ENCODE measurements around the gene SIRT7.

DNA sequence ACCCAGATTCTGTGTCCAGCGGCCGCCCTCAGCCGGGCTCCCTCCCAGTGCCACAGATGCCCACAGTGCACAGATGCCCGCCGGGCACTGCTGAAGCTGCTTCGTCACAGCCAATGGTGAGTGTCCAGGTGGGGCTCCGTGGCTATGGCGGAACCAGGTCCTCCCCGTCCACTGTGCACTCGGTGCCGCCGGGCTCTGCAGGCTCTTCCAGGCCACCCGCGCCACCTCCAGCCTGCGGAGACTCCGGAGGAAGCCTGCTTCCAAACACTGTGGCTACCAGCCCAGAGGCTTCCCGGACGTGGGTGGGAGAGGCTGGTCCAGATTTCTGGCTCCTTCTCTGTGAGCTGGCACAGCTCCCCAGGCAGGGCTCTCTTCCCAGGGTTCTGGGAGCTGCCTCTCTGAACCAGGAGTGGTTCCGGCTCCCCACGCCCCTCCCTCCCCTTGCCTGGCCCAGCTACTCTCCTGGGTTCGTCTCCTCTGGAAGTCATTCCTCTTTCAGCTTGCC, 22.0 kb upstream of the SIRT7 start:
- TF ChIP-seq, protein P1, sequence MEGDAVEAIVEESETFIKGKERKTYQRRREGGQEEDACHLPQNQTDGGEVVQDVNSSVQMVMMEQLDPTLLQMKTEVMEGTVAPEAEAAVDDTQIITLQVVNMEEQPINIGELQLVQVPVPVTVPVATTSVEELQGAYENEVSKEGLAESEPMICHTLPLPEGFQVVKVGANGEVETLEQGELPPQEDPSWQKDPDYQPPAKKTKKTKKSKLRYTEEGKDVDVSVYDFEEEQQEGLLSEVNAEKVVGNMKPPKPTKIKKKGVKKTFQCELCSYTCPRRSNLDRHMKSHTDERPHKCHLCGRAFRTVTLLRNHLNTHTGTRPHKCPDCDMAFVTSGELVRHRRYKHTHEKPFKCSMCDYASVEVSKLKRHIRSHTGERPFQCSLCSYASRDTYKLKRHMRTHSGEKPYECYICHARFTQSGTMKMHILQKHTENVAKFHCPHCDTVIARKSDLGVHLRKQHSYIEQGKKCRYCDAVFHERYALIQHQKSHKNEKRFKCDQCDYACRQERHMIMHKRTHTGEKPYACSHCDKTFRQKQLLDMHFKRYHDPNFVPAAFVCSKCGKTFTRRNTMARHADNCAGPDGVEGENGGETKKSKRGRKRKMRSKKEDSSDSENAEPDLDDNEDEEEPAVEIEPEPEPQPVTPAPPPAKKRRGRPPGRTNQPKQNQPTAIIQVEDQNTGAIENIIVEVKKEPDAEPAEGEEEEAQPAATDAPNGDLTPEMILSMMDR (IDR thresholded peaks at IDR 0.05) = no peak
- TF ChIP-seq POLR2A (IDR thresholded peaks at IDR 0.05) = no peak

All from upper lobe of left lung (tissue), 4 donors.